ENCODE results near the gene URB1.

GRCh38 chr21:32350981-32351380 is 41.8 kb downstream of the URB1 start:
- TF ChIP-seq CTCF (conservative IDR thresholded peaks at IDR 0.05; ENCODE audit: low read length): no peak
- no peak for TF ChIP-seq EZH2phosphoT487 (IDR thresholded peaks at IDR 0.05; ENCODE audit: borderline replicate concordance, low read depth, low read length)
